DND-41 (cell line): Measurements from ENCODE around the gene MCF2L2.

Experiments
- CTCF ChIP-seq: IDR thresholded peaks from 2 replicates; pipeline ENCODE4 v1.5.1; 2012; ENCODE audit warnings: borderline replicate concordance, low read length, moderate library complexity, mild to moderate bottlenecking; ENCODE audit not compliant: poor library complexity, severe bottlenecking; ENCODE audit errors: extremely low read depth
- EZH2 ChIP-seq: IDR thresholded peaks from 3 replicates; pipeline ENCODE4 v1.6.1; 2012; ENCODE audit warnings: borderline replicate concordance, low read depth, mild to moderate bottlenecking, moderate library complexity, low read length, inconsistent platforms; ENCODE audit not compliant: severe bottlenecking

GRCh38 chr3:183434503-183434902, 6.1 kb upstream of the MCF2L2 start:
- no peak for TF ChIP-seq EZH2
- TF ChIP-seq CTCF, result no peak
